H1 (cell line): ENCODE measurements around the gene PDF.

Experiments
- CTCF ChIP-seq, 3 experiments: IDR thresholded peaks; 1 replicate in 2 of 3; 2 replicates in 1 of 3; pipeline versions ENCODE4 v1.5.1 to v1.6.1; 2011; ENCODE audit warnings: low read length in 3 of 3, mild to moderate bottlenecking in 3 of 3, inconsistent platforms in 2 of 3, low read depth in 1 of 3, moderate library complexity in 1 of 3; ENCODE audit not compliant: insufficient read depth in 1 of 3; ENCODE audit errors: control extremely low read depth in 1 of 3
- EZH2 ChIP-seq: fragments of 200-600 bp; sonication (generic); IDR thresholded peaks from 2 replicates; pipeline ENCODE4 v1.7.1; 2012; ENCODE audit warnings: low read depth, mild to moderate bottlenecking, moderate library complexity, low read length, inconsistent platforms; ENCODE audit not compliant: severe bottlenecking
- HDAC2 ChIP-seq, 2 experiments: fragments of 300-600 bp in 1 of 2; sonication (generic) in 1 of 2; IDR thresholded peaks; 2 replicates each; pipeline ENCODE4 v1.6.1; 2011 to 2012; ENCODE audit warnings: low read depth in 2 of 2, low read length in 2 of 2, mild to moderate bottlenecking in 2 of 2, moderate library complexity in 2 of 2, borderline replicate concordance in 1 of 2, inconsistent platforms in 1 of 2
- MAFK ChIP-seq: IDR thresholded peaks from 2 replicates; pipeline ENCODE4 v1.6.1; 2012; ENCODE audit warnings: low read depth, mild to moderate bottlenecking, improper control_type of control experiment, low read length
- POLR2AphosphoS5 ChIP-seq: IDR thresholded peaks from 2 replicates; pipeline ENCODE4 v1.6.1; 2011; ENCODE audit warnings: low read depth, low read length
- RBBP5 ChIP-seq: IDR thresholded peaks from 2 replicates; pipeline ENCODE4 v1.7.1; 2012; ENCODE audit warnings: low read depth, mild to moderate bottlenecking, inconsistent platforms, low read length, moderate library complexity, borderline replicate concordance
- RFX5 ChIP-seq: IDR thresholded peaks from 2 replicates; pipeline ENCODE4 v1.6.1; 2011; ENCODE audit warnings: low read depth, low read length, improper control_type of control experiment, borderline replicate concordance
- SP1 ChIP-seq: IDR thresholded peaks from 2 replicates; pipeline ENCODE4 v1.6.1; 2011; ENCODE audit warnings: low read depth, low read length
- YY1 ChIP-seq: IDR thresholded peaks from 2 replicates; pipeline ENCODE4 v1.6.1; 2011; ENCODE audit warnings: low read depth, mild to moderate bottlenecking, low read length

GRCh38 chr16:69326172-69326873, 4.1 kb downstream of the PDF start:
- TF ChIP-seq SP1 (no peak), MAFK (no peak), EZH2 (no peak), HDAC2 (IDR thresholded peaks at IDR 0.05; ENCODE audit: borderline replicate concordance in 1 of 2, low read depth in 2 of 2, low read length in 2 of 2) (no peak), CTCF (IDR thresholded peaks at IDR 0.05; ENCODE audit: control extremely low read depth in 1 of 3, insufficient read depth in 1 of 3, low read depth in 1 of 3, low read length in 3 of 3) (no peak), RFX5 (no peak), POLR2AphosphoS5 (no peak; the same call in 1 of the 2 replicates), RBBP5 (no peak), YY1 (no peak)
